Endothelial cell of umbilical vein (primary cell): ENCODE results near the gene SPTB. TPM values are rescaled to one million over a fixed set of nuclear protein-coding genes. Genes with fewer than 3 reads are reported as not detected.

Experiments
- BruUV-seq: library from RNA; stranded (reverse); fragments of 400-500 nt; replicated peaks from 2 replicates; lab custom pipeline; 2021; lab: Mats Ljungman, UMichigan
- CTCF ChIA-PET: fragments of 300-600, 350-600 bp; sonication (Branson Sonifier 250); formaldehyde crosslinking; loops from one replicate; lab custom pipeline; 2021; ENCODE audit warnings: antibody characterized with exemption, inconsistent platforms; lab: Charles Lee
- POLR2A ChIA-PET: fragments of 300-600, 350-600 bp; sonication (Branson Sonifier 250); formaldehyde crosslinking; loops from one replicate; lab custom pipeline; 2021; ENCODE audit warnings: antibody characterized with exemption, inconsistent platforms; lab: Charles Lee
- DNase-seq: peaks from one replicate; pipeline ENCODE4 v3.0.0-alpha.2; 2011; ENCODE audit warnings: low read depth, low spot score
- FAIRE-seq: peaks from 2 replicates; lab custom pipeline; 2011; peaks lifted over from hg19 to GRCh38; lab: Jason Lieb, UNC
- H2AFZ ChIP-seq: 2 replicates; pipeline ENCODE4 v1.6.0; 2012; ENCODE audit warnings: low read depth, low read length, control low read depth, inconsistent platforms
- H3K27ac ChIP-seq: 2 replicates; pipeline ENCODE4 v1.5.1; 2011; ENCODE audit warnings: low read depth, mild to moderate bottlenecking, control low read depth, low read length, moderate library complexity; ENCODE audit not compliant: insufficient read depth
- H3K27me3 ChIP-seq, 2 experiments: 2 replicates each; pipeline versions ENCODE4 v1.6.0 to v1.6.1; 2011; ENCODE audit warnings: low read length in 2 of 2, mixed read lengths in 1 of 2; ENCODE audit not compliant: control insufficient read depth in 2 of 2, insufficient read depth in 2 of 2
- H3K36me3 ChIP-seq, 2 experiments: 2 replicates in 1 of 2; 3 replicates in 1 of 2; pipeline ENCODE4 v1.5.1; 2011; ENCODE audit warnings: low read length in 2 of 2, mild to moderate bottlenecking in 1 of 2, moderate library complexity in 1 of 2; ENCODE audit not compliant: control insufficient read depth in 2 of 2, insufficient read depth in 2 of 2; ENCODE audit errors: extremely low read depth in 1 of 2
- H3K4me1 ChIP-seq: 3 replicates; pipeline ENCODE4 v1.5.1; 2011; ENCODE audit warnings: mild to moderate bottlenecking, low read length; ENCODE audit not compliant: control insufficient read depth, insufficient read depth; ENCODE audit errors: extremely low read depth
- H3K4me2 ChIP-seq: 2 replicates; pipeline ENCODE4 v1.6.1; 2011; ENCODE audit warnings: low read length, control low read depth, mixed read lengths; ENCODE audit not compliant: insufficient read depth
- H3K4me3 ChIP-seq, 3 experiments: fragments of 200-600 bp in 1 of 3; sonication (generic), shearing (Covaris generic) in 1 of 3; replicated peaks in 1 of 3; 2 replicates each; pipeline ENCODE4 v1.5.1; 2011 to 2016; ENCODE audit warnings: control low read depth in 3 of 3, low read length in 3 of 3, mild to moderate bottlenecking in 2 of 3, inconsistent platforms in 1 of 3, low read depth in 1 of 3, moderate library complexity in 1 of 3; ENCODE audit not compliant: insufficient read depth in 1 of 3
- H3K79me2 ChIP-seq: 2 replicates; pipeline ENCODE4 v1.6.0; 2012; ENCODE audit warnings: low read length, inconsistent platforms; ENCODE audit not compliant: control insufficient read depth, insufficient read depth
- H3K9ac ChIP-seq: replicated peaks from 2 replicates; pipeline ENCODE3; 2011; ENCODE audit warnings: low read length, control low read depth; ENCODE audit not compliant: insufficient read depth; ENCODE audit errors: extremely low read depth
- H3K9me1 ChIP-seq: replicated peaks from 3 replicates; pipeline ENCODE4 v1.6.0; 2011; ENCODE audit warnings: mild to moderate bottlenecking, low read length; ENCODE audit not compliant: control insufficient read depth, insufficient read depth; ENCODE audit errors: extremely low read depth
- H3K9me3 ChIP-seq: replicated peaks from 2 replicates; pipeline ENCODE4 v1.5.1; 2012; ENCODE audit warnings: low read length, inconsistent platforms; ENCODE audit not compliant: control insufficient read depth, insufficient read depth
- H4K20me1 ChIP-seq: replicated peaks from 2 replicates; pipeline ENCODE3; 2011; ENCODE audit warnings: mild to moderate bottlenecking, low read length; ENCODE audit not compliant: control insufficient read depth, insufficient read depth; ENCODE audit errors: extremely low read depth
- EZH2 ChIP-seq: IDR thresholded peaks from 2 replicates; pipeline ENCODE4 v1.6.1; 2012; ENCODE audit warnings: borderline replicate concordance, low read depth, mild to moderate bottlenecking, moderate library complexity, low read length, inconsistent platforms; ENCODE audit not compliant: severe bottlenecking
- FOS ChIP-seq: IDR thresholded peaks from 2 replicates; pipeline ENCODE4 v1.6.1; 2011; ENCODE audit warnings: mild to moderate bottlenecking, low read length, moderate library complexity, borderline replicate concordance; ENCODE audit not compliant: insufficient read depth
- GATA2 ChIP-seq: IDR thresholded peaks from 2 replicates; pipeline ENCODE4 v1.7.0; 2011; ENCODE audit warnings: low read depth, mild to moderate bottlenecking, moderate library complexity, mixed read lengths, low read length; ENCODE audit not compliant: insufficient read length, insufficient read depth
- JUN ChIP-seq: IDR thresholded peaks from 2 replicates; pipeline ENCODE4 v1.6.1; 2011; ENCODE audit warnings: borderline replicate concordance, low read depth; ENCODE audit not compliant: insufficient read length, insufficient read depth
- MAX ChIP-seq: IDR thresholded peaks from 2 replicates; pipeline ENCODE4 v1.6.1; 2011; ENCODE audit not compliant: insufficient read depth, insufficient read length
- MYC ChIP-seq: IDR thresholded peaks from one replicate; pipeline ENCODE4 v1.6.1; 2011; ENCODE audit warnings: mild to moderate bottlenecking, low read depth, low read length
- POLR2A ChIP-seq: IDR thresholded peaks from 2 replicates; pipeline ENCODE4 v1.6.1; 2012; ENCODE audit warnings: low read depth, mild to moderate bottlenecking, control low read depth, low read length
- POLR2AphosphoS5 ChIP-seq: IDR thresholded peaks from 2 replicates; pipeline ENCODE4 v1.6.1; 2012; ENCODE audit warnings: low read depth, mild to moderate bottlenecking, control low read depth, low read length, moderate library complexity; ENCODE audit not compliant: insufficient read depth
- dilution Hi-C: fragments of 300-500 bp; cut with MboI; formaldehyde crosslinking; loops from one replicate; pipeline ENCODE4 v1.15.0; 2019; ENCODE audit warnings: low sequenced_read_pairs; ENCODE audit not compliant: extremely low pct_ligation_motif_present
- intact Hi-C: fragments of 100-400 bp; cut with micrococcal nuclease; formaldehyde crosslinking; loops from one replicate; pipeline ENCODE4 v1.10.0; 2022
- polyA plus RNA-seq, 4 experiments: library from polyadenylated mRNA; depleted of rRNA in 3 of 4; stranded (reverse) in 3 of 4; unstranded in 1 of 4; fragments of >200 nt; gene quantifications; 2 replicates each; pipeline versions ENCODE4 v1.2.1 to v1.2.3, GENCODE V29; 2011 to 2012; ENCODE audit warnings: missing spikeins in 1 of 4
- total RNA-seq: library from RNA; stranded (reverse); gene quantifications from 2 replicates; pipeline ENCODE4 v1.2.3, GENCODE V29; 2021
- TF ChIP-seq, protein P1 (sequence below), 2 donors: IDR thresholded peaks; 1 replicate in 1 of 2; 2 replicates in 1 of 2; pipeline ENCODE4 v1.5.1; 2011; ENCODE audit warnings: low read length in 2 of 2, mild to moderate bottlenecking in 2 of 2, moderate library complexity in 2 of 2, control low read depth in 1 of 2, inconsistent platforms in 1 of 2, low read depth in 1 of 2; ENCODE audit not compliant: insufficient read depth in 1 of 2; ENCODE audit errors: extremely low read depth in 1 of 2

SPTB gene
- total and polyA plus RNA-seq, 2 donors (not counting 3 experiments of a cell fraction or from before 2014, with no cell fraction given) = 0.03 to 0.07 TPM

DNA sequence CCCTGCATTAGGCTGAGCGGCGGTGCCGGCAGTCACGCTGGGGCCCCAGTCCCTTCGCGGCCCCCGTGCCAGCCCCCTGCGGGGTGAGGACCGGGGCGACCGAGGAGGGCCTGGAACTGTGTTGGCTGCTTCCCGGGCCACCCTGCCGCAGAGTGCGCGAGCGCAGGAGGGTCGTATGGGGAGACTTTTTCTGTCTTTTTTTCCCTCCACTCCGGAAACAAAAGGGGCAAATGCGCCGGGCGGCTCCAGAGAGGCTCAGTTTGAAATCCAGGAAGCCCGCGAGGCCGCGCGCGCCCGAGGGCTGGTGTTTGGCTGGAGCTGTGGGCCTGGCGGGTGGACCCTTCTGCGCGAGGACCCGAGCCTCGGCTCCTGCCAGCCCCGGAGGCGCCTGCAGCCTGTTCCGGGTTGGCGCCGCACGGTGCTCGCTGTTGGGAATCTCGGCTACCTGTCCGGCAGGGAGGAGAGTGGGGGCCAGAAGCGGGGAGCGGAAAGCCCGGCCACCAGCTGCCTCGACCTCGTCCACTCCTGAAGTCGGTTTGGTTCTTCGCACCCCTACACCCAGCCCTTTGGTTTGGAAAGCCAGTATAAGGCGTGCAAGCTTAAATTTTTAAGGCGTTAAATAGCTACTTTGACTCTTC is 174.8 kb downstream of the SPTB start:
- dilution Hi-C loops (no loop called here), intact Hi-C loops (loop anchor here (2.0 kb wide), 1 partner anchor 58 kb away; no protein-coding TSS in a partner anchor)
- ChIA-PET CTCF (interaction anchor here (0.9 to 2.1 kb wide), 9 partner anchors 9 to 60 kb away, joined by 3 to 9 read pairs (median 3); no protein-coding TSS in a partner anchor), POLR2A (interaction anchor here (1.2 kb wide), 1 partner anchor 165 kb away, joined by 3 read pairs; the partner anchor contains the start of gene HSPA2)
- peak overlapping the region; percentile 76 for H2AFZ ChIP-seq
- no peak for DNase-seq
- H3K4me1 ChIP-seq = peaks cover 21% of the 10 kb centered on the region
- H3K27me3 ChIP-seq = peaks cover 18 to 35% of the 10 kb centered on the region in 2 experiments
- no peaks in the 10 kb centered on the region for H4K20me1 ChIP-seq
- no peaks in the 10 kb centered on the region for H3K36me3 ChIP-seq
- BruUV-seq = TSS peak; percentile 19
- H3K4me2 ChIP-seq = peak overlapping the region; percentile 90
- H3K27ac ChIP-seq = peak overlapping the region; percentile 0
- TF ChIP-seq POLR2AphosphoS5 (no peak), GATA2 (no peak), POLR2A (no peak), JUN (no peak), EZH2 (no peak), MYC (no peak), FOS (no peak), MAX (no peak)
- TF ChIP-seq, protein P1, sequence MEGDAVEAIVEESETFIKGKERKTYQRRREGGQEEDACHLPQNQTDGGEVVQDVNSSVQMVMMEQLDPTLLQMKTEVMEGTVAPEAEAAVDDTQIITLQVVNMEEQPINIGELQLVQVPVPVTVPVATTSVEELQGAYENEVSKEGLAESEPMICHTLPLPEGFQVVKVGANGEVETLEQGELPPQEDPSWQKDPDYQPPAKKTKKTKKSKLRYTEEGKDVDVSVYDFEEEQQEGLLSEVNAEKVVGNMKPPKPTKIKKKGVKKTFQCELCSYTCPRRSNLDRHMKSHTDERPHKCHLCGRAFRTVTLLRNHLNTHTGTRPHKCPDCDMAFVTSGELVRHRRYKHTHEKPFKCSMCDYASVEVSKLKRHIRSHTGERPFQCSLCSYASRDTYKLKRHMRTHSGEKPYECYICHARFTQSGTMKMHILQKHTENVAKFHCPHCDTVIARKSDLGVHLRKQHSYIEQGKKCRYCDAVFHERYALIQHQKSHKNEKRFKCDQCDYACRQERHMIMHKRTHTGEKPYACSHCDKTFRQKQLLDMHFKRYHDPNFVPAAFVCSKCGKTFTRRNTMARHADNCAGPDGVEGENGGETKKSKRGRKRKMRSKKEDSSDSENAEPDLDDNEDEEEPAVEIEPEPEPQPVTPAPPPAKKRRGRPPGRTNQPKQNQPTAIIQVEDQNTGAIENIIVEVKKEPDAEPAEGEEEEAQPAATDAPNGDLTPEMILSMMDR (IDR thresholded peaks at IDR 0.05; ENCODE audit: extremely low read depth in 1 of 2, insufficient read depth in 1 of 2, low read depth in 1 of 2, low read length in 2 of 2) = no peak
- no peaks in the 10 kb centered on the region for H3K9me1 ChIP-seq
- H3K79me2 ChIP-seq = peaks cover 5% of the 10 kb centered on the region
- peak; percentile 26 for FAIRE-seq
- no peaks in the 10 kb centered on the region for H3K9me3 ChIP-seq
- peak overlapping the region; percentile 78 to 94 (median 84) for H3K4me3 ChIP-seq
- H3K9ac ChIP-seq = peak overlapping the region; percentile 67
